ENCODE measurements around the gene SEMA6D.

Gene SEMA6D

GRCh38 chr15:47715402-47715801, 1.9 kb upstream of the SEMA6D start:
- H3K27ac ChIP-seq (replicated peaks), result no peak overlapping the region
- peaks cover 54% of the 10 kb centered on the region for H3K27me3 ChIP-seq (ENCODE audit: insufficient read depth, poor library complexity, severe bottlenecking)
- no peak for TF ChIP-seq POLR2AphosphoS5 (IDR thresholded peaks at IDR 0.05; ENCODE audit: low read depth)
- DNase-seq (ENCODE audit: low read depth in 1 of 2, low spot score in 1 of 2), result no peak
- H3K4me3 ChIP-seq (replicated peaks; ENCODE audit: insufficient read depth, low read length), result no peak overlapping the region

GRCh38 chr15:47715856-47716445, 1.4 kb upstream of the SEMA6D start:
- Histone ChIP-seq H3K4me3 (replicated peaks; ENCODE audit: insufficient read depth, low read length) (no peak overlapping the region), H3K27me3 (ENCODE audit: insufficient read depth, poor library complexity, severe bottlenecking) (peaks cover 57% of the 10 kb centered on the region), H3K27ac (replicated peaks) (no peak overlapping the region)
- DNase-seq (ENCODE audit: low read depth in 1 of 2, low spot score in 1 of 2), result no peak
- TF ChIP-seq POLR2AphosphoS5 (IDR thresholded peaks at IDR 0.05; ENCODE audit: low read depth) (no peak), SPI1 (IDR thresholded peaks at IDR 0.05; ENCODE audit: borderline replicate concordance, low read depth) (no peak), REST (IDR thresholded peaks at IDR 0.05; ENCODE audit: insufficient replicate concordance, low read depth) (no peak), GABPA (IDR thresholded peaks at IDR 0.05; ENCODE audit: low read depth) (no peak), CTCF (IDR thresholded peaks at IDR 0.05; ENCODE audit: insufficient read depth, low read length) (no peak)

- Histone ChIP-seq H3K27ac (replicated peaks) (no peak overlapping the region), H3K4me3 (replicated peaks; ENCODE audit: insufficient read depth, low read length) (no peak overlapping the region), H3K27me3 (ENCODE audit: insufficient read depth, poor library complexity, severe bottlenecking) (peaks cover 57% of the 10 kb centered on the region)
- no peak for TF ChIP-seq POLR2AphosphoS5 (IDR thresholded peaks at IDR 0.05; ENCODE audit: low read depth)
- TF ChIP-seq CTCF (IDR thresholded peaks at IDR 0.05; ENCODE audit: insufficient read depth, low read length), result no peak
- TF ChIP-seq REST (IDR thresholded peaks at IDR 0.05; ENCODE audit: insufficient replicate concordance, low read depth), result no peak
- TF ChIP-seq GABPA (IDR thresholded peaks at IDR 0.05; ENCODE audit: low read depth), result no peak
- TF ChIP-seq SPI1 (IDR thresholded peaks at IDR 0.05; ENCODE audit: borderline replicate concordance, low read depth), result no peak
- no peak for DNase-seq (ENCODE audit: low read depth in 1 of 2, low spot score in 1 of 2)
These were observed 789 bp upstream of the SEMA6D start for GRCh38 chr15:47716516-47716915.

GRCh38 chr15:47718497-47719437, 1.5 kb downstream of the SEMA6D start:
- H3K4me3 ChIP-seq (replicated peaks; ENCODE audit: insufficient read depth, low read length), result no peak overlapping the region
- DNase-seq (ENCODE audit: low read depth in 1 of 2, low spot score in 1 of 2), result no peak
- H3K27me3 ChIP-seq (ENCODE audit: insufficient read depth, poor library complexity, severe bottlenecking), result peaks cover 53% of the 10 kb centered on the region
- TF ChIP-seq SPI1 (IDR thresholded peaks at IDR 0.05; ENCODE audit: borderline replicate concordance, low read depth) (no peak), CTCF (IDR thresholded peaks at IDR 0.05; ENCODE audit: insufficient read depth, low read length) (no peak), GABPA (IDR thresholded peaks at IDR 0.05; ENCODE audit: low read depth) (no peak), POLR2AphosphoS5 (IDR thresholded peaks at IDR 0.05; ENCODE audit: low read depth) (no peak), REST (IDR thresholded peaks at IDR 0.05; ENCODE audit: insufficient replicate concordance, low read depth) (no peak)
- no peak overlapping the region for H3K27ac ChIP-seq (replicated peaks)

Measured in HL-60 (cell line).